IMR-90 (cell line): ENCODE results near the gene SPTBN5. TPM values are rescaled to one million over a fixed set of nuclear protein-coding genes. Genes with fewer than 3 reads are reported as not detected.
A peak's percentile ranks its signal among the peaks of the same experiment; 100 is the strongest.

ENCODE experiments used
- ATAC-seq: fragments of 200-7000 bp; cut with Tn5 transposase; 2 replicates; pipeline ENCODE4 v1.9.1; 2020; ENCODE audit warnings: low read depth, mild to moderate bottlenecking, moderate library complexity
- BruUV-seq: library from RNA; stranded (reverse); fragments of 400-500 nt; replicated peaks from 2 replicates; lab custom pipeline; 2021; lab: Mats Ljungman, UMichigan
- CTCF ChIA-PET: fragments of 300-600 bp; formaldehyde crosslinking; extraction: SDS; loops from one replicate; lab custom pipeline; 2021; ENCODE audit warnings: antibody characterized with exemption; lab: Yijun Ruan, JAX
- POLR2A ChIA-PET: fragments of 300-600 bp; sonication (Branson Sonifier 250); formaldehyde crosslinking; loops from one replicate; lab custom pipeline; 2022; ENCODE audit warnings: antibody characterized with exemption; ENCODE audit not compliant: unreplicated experiment; lab: Charles Lee
- DNase-seq: peaks from one replicate; pipeline ENCODE4 v3.0.0; 2013
- H2AFZ ChIP-seq: replicated peaks from 2 replicates; pipeline ENCODE3; 2013; ENCODE audit warnings: low read length, mild to moderate bottlenecking; ENCODE audit not compliant: poor library complexity
- H2AK5ac ChIP-seq: 2 replicates; pipeline ENCODE4 v1.6.1; 2013; ENCODE audit warnings: low read depth, low read length, inconsistent platforms
- H2AK9ac ChIP-seq: replicated peaks from 2 replicates; pipeline ENCODE3; 2013; ENCODE audit warnings: mild to moderate bottlenecking, low read depth, low read length, moderate library complexity; ENCODE audit not compliant: poor library complexity
- H2BK120ac ChIP-seq: 2 replicates; pipeline ENCODE4 v1.6.1; 2013; ENCODE audit warnings: low read depth, low read length, inconsistent platforms
- H2BK15ac ChIP-seq: 3 replicates; pipeline ENCODE4 v1.6.1; 2013; ENCODE audit warnings: low read depth, low read length, inconsistent platforms
- H2BK20ac ChIP-seq: 2 replicates; pipeline ENCODE4 v1.6.1; 2013; ENCODE audit warnings: low read depth, mild to moderate bottlenecking, inconsistent platforms, low read length, moderate library complexity
- H2BK5ac ChIP-seq: 2 replicates; pipeline ENCODE4 v1.6.1; 2013; ENCODE audit warnings: mild to moderate bottlenecking, low read depth, low read length, inconsistent platforms; ENCODE audit not compliant: poor library complexity, severe bottlenecking
- H3K14ac ChIP-seq: replicated peaks from 2 replicates; pipeline ENCODE4 v1.6.1; 2013; ENCODE audit warnings: low read depth, low read length, inconsistent platforms
- H3K18ac ChIP-seq: 2 replicates; pipeline ENCODE4 v1.6.1; 2013; ENCODE audit warnings: low read depth, low read length, control low read depth
- H3K23ac ChIP-seq: 2 replicates; pipeline ENCODE4 v1.6.1; 2013; ENCODE audit warnings: low read depth, low read length, inconsistent platforms
- H3K27ac ChIP-seq: 2 replicates; pipeline ENCODE4 v1.5.1; 2013; ENCODE audit warnings: mild to moderate bottlenecking, control low read depth, low read length; ENCODE audit not compliant: insufficient read depth
- H3K27me3 ChIP-seq: 2 replicates; pipeline ENCODE4 v1.6.1; 2013; ENCODE audit warnings: low read length; ENCODE audit not compliant: control insufficient read depth, insufficient read depth
- H3K36me3 ChIP-seq: 2 replicates; pipeline ENCODE4 v1.6.1; 2013; ENCODE audit warnings: low read length, mixed read lengths; ENCODE audit not compliant: control insufficient read depth, insufficient read depth
- H3K4ac ChIP-seq: 2 replicates; pipeline ENCODE4 v1.6.1; 2013; ENCODE audit warnings: low read depth, low read length, inconsistent platforms
- H3K4me1 ChIP-seq: 2 replicates; pipeline ENCODE4 v1.6.1; 2013; ENCODE audit warnings: low read length, mixed read lengths; ENCODE audit not compliant: control insufficient read depth, insufficient read depth
- H3K4me2 ChIP-seq: 2 replicates; pipeline ENCODE4 v1.6.1; 2013; ENCODE audit warnings: low read depth, mild to moderate bottlenecking, control low read depth, low read length, moderate library complexity
- H3K4me3 ChIP-seq: 2 replicates; pipeline ENCODE4 v1.5.1; 2013; ENCODE audit warnings: low read depth, mild to moderate bottlenecking, control low read depth, low read length, moderate library complexity; ENCODE audit not compliant: insufficient read depth
- H3K56ac ChIP-seq: 2 replicates; pipeline ENCODE4 v1.6.1; 2013; ENCODE audit warnings: low read length, inconsistent platforms; ENCODE audit not compliant: insufficient read depth; ENCODE audit errors: extremely low read depth
- H3K79me1 ChIP-seq, 2 experiments: 2 replicates each; pipeline ENCODE4 v1.6.1; 2013; ENCODE audit warnings: low read length in 2 of 2, inconsistent platforms in 1 of 2, low read depth in 1 of 2
- H3K9ac ChIP-seq: 2 replicates; pipeline ENCODE4 v1.6.1; 2013; ENCODE audit warnings: low read depth, low read length, control low read depth
- H3K9me1 ChIP-seq: 2 replicates; pipeline ENCODE4 v1.6.1; 2013; ENCODE audit warnings: low read length, inconsistent platforms; ENCODE audit not compliant: insufficient read depth
- H3K9me3 ChIP-seq: 2 replicates; pipeline ENCODE4 v1.6.1; 2013; ENCODE audit warnings: low read length; ENCODE audit not compliant: control insufficient read depth, insufficient read depth
- H4K20me1 ChIP-seq: 2 replicates; pipeline ENCODE4 v1.6.1; 2013; ENCODE audit warnings: low read length, inconsistent platforms; ENCODE audit not compliant: insufficient read depth
- H4K5ac ChIP-seq: 2 replicates; pipeline ENCODE4 v1.6.1; 2013; ENCODE audit warnings: mild to moderate bottlenecking, low read depth, low read length, control low read depth
- H4K8ac ChIP-seq, 2 experiments: 2 replicates each; pipeline ENCODE4 v1.6.1; 2013; ENCODE audit warnings: low read depth in 2 of 2, low read length in 2 of 2, control low read depth in 1 of 2, inconsistent platforms in 1 of 2
- H4K91ac ChIP-seq: 2 replicates; pipeline ENCODE4 v1.6.1; 2013; ENCODE audit warnings: low read depth, low read length, inconsistent platforms; ENCODE audit not compliant: insufficient read depth
- BHLHE40 ChIP-seq: fragments of 150-350 bp; IDR thresholded peaks from 2 replicates; pipeline ENCODE4 v1.6.1; 2016; ENCODE audit warnings: mild to moderate bottlenecking, low read depth, low read length
- CEBPB ChIP-seq: IDR thresholded peaks from 2 replicates; pipeline ENCODE4 v1.6.1; 2012; ENCODE audit warnings: low read depth, low read length, improper control_type of control experiment
- CHD1 ChIP-seq: IDR thresholded peaks from 2 replicates; pipeline ENCODE4 v1.6.1; 2012; ENCODE audit warnings: low read depth, low read length, improper control_type of control experiment
- CTCF ChIP-seq: conservative IDR thresholded peaks from 2 replicates; pipeline ENCODE4 v1.5.1; 2012; ENCODE audit warnings: mild to moderate bottlenecking, low read depth, low read length, improper control_type of control experiment
- ELK1 ChIP-seq: fragments of 150-350 bp; IDR thresholded peaks from 2 replicates; pipeline ENCODE4 v1.6.1; 2016; ENCODE audit warnings: low read depth, mild to moderate bottlenecking, low read length, moderate library complexity, borderline replicate concordance
- FOS ChIP-seq: fragments of 150-350 bp; IDR thresholded peaks from 2 replicates; pipeline ENCODE4 v1.6.1; 2016; ENCODE audit warnings: low read depth, low read length
- MAFK ChIP-seq: IDR thresholded peaks from 2 replicates; pipeline ENCODE4 v1.6.1; 2012; ENCODE audit warnings: low read depth, low read length, improper control_type of control experiment
- MXI1 ChIP-seq: IDR thresholded peaks from 2 replicates; pipeline ENCODE4 v1.6.1; 2012; ENCODE audit warnings: low read depth, mild to moderate bottlenecking, low read length, moderate library complexity, borderline replicate concordance
- NFE2L2 ChIP-seq: fragments of 150-350 bp; IDR thresholded peaks from 2 replicates; pipeline ENCODE4 v1.6.1; 2016; ENCODE audit warnings: low read depth, mild to moderate bottlenecking, low read length
- RAD21 ChIP-seq: IDR thresholded peaks from 2 replicates; pipeline ENCODE4 v1.6.1; 2012; ENCODE audit warnings: low read length, improper control_type of control experiment
- RCOR1 ChIP-seq: IDR thresholded peaks from 2 replicates; pipeline ENCODE4 v1.6.1; 2012; ENCODE audit warnings: mild to moderate bottlenecking, low read length, improper control_type of control experiment; ENCODE audit not compliant: insufficient replicate concordance
- RFX5 ChIP-seq: IDR thresholded peaks from 2 replicates; pipeline ENCODE4 v1.8.0; 2012; ENCODE audit warnings: low read depth, mild to moderate bottlenecking, low read length, moderate library complexity
- SMC3 ChIP-seq: fragments of 150-350 bp; IDR thresholded peaks from 2 replicates; pipeline ENCODE4 v1.6.1; 2016; ENCODE audit warnings: low read depth, mild to moderate bottlenecking, antibody characterized with exemption, low read length, moderate library complexity
- WGBS, 2 experiments: methylation state at CpG; one replicate each; pipeline versions ENCODE4 v1.1.5 to v1.1.7; 2013; ENCODE audit warnings: missing lambda C conversion rate in 2 of 2; ENCODE audit not compliant: insufficient read length in 1 of 2; ENCODE audit errors: extremely low coverage in 2 of 2; 5-methylcytosine and 5-hydroxymethylcytosine counted together
- dilution Hi-C: fragments of 300-500 bp; cut with HindIII; formaldehyde crosslinking; loops from one replicate; pipeline ENCODE4 v1.14.3; 2018; ENCODE audit warnings: low sequenced_read_pairs; ENCODE audit not compliant: unreplicated experiment
- in situ Hi-C: fragments of 300-500 bp; cut with MboI; formaldehyde crosslinking; loops from 3 replicates; pipeline ENCODE4 v1.14.3; 2019; ENCODE audit warnings: low sequenced_read_pairs, inconsistent platforms, mixed read lengths
- intact Hi-C: fragments of 100-400 bp; cut with micrococcal nuclease; formaldehyde crosslinking; loops from 2 replicates; pipeline ENCODE4 v1.10.0; 2022
- polyA plus RNA-seq, 3 experiments: library from polyadenylated mRNA; depleted of rRNA; stranded (reverse); fragments of >200 nt; gene quantifications; 2 replicates each; pipeline ENCODE4 v1.2.3, GENCODE V29; 2012; ENCODE audit warnings: low replicate concordance in 1 of 3
- total RNA-seq: library from RNA; depleted of rRNA; stranded (reverse); fragments of >200 nt; gene quantifications from 2 replicates; pipeline ENCODE4 v1.2.3, GENCODE V29; 2012

Gene SPTBN5
- total and polyA plus RNA-seq, 2 of the 4 experiments (the other 2 are of a cell fraction): under 0.01 to 0.38 TPM

GRCh38 chr15:41930221-41930866 lies 36.5 kb upstream of the SPTBN5 start:
- Histone ChIP-seq H3K4me2 (peak overlapping the region; percentile 26; the same call in 1 of the 2 replicates), H2BK120ac (peak overlapping the region; percentile 59), H3K4me3 (no peak overlapping the region), H2BK20ac (peak overlapping the region; percentile 16; the same call in 1 of the 2 replicates), H2BK15ac (no peak overlapping the region), H3K36me3 (no peaks in the 10 kb centered on the region), H4K5ac (no peak overlapping the region), H2AK9ac (no peak overlapping the region), H3K9ac (no peak overlapping the region), H3K4ac (peak overlapping the region; percentile 61), H3K4me1 (peaks cover 36% of the 10 kb centered on the region), H3K14ac (no peak overlapping the region), H2BK5ac (peak overlapping the region; percentile 44), H3K56ac (no peak overlapping the region), H3K79me1 (peaks cover 38 to 82% of the 10 kb centered on the region in 2 experiments), H3K27me3 (no peaks in the 10 kb centered on the region), H4K20me1 (peaks cover 14% of the 10 kb centered on the region), H4K8ac (peak overlapping the region in 1 of 2 experiments; percentile 58; a peak in 2 of 4 replicates), H4K91ac (peak overlapping the region; percentile 16; the same call in 1 of the 2 replicates), H2AFZ (peak overlapping the region; percentile 1), H3K18ac (peak overlapping the region; percentile 4; the same call in 1 of the 2 replicates), H3K9me3 (no peaks in the 10 kb centered on the region), H3K27ac (peak overlapping the region; percentile 10), H2AK5ac (no peak overlapping the region; the same call in 1 of the 2 replicates), H3K23ac (0 out of 2 replicates have a peak overlapping the region, but pooled peaks have one; percentile 9), H3K9me1 (peaks cover 47% of the 10 kb centered on the region)
- dilution Hi-C loops (no loop called here), intact Hi-C loops (loop anchor here (1.0 to 5.0 kb wide), 2 partner anchors 42 to 127 kb away; partner anchors contain the start of gene EHD4), in situ Hi-C loops (no loop called here)
- ChIA-PET CTCF (interaction anchor here (0.6 to 1.0 kb wide), 3 partner anchors 9 to 26 kb away, joined by 3 read pairs; no protein-coding TSS in a partner anchor), POLR2A (interaction anchor here (0.6 kb wide), 1 partner anchor 23 kb away, joined by 19 read pairs; no protein-coding TSS in a partner anchor)
- DNase-seq: peak; percentile 97
- no TSS peak for BruUV-seq
- WGBS, 2 experiments: 0% methylated on average over 1 of the region's 8 CpGs; no CpG with 5 or more reads in 1 of the 2 experiments
- ATAC-seq: peak; percentile 72
- TF ChIP-seq CHD1: no peak
- TF ChIP-seq CTCF: peak; percentile 59
- TF ChIP-seq SMC3: peak; percentile 40
- TF ChIP-seq NFE2L2: no peak
- TF ChIP-seq ELK1: no peak
- peak; percentile 29; the same call in 1 of the 2 replicates for TF ChIP-seq RFX5
- no peak for TF ChIP-seq MXI1
- TF ChIP-seq RAD21: peak; percentile 64
- peak; percentile 54 for TF ChIP-seq BHLHE40
- TF ChIP-seq RCOR1: peak; percentile 38
- TF ChIP-seq CEBPB: peak; percentile 96
- peak; percentile 1; the same call in 1 of the 2 replicates for TF ChIP-seq MAFK
- TF ChIP-seq FOS: peak; percentile 65
